NCI-H1417 (cell line): Measurements from ENCODE around the gene KLHL14.
"Not testable (repeated sequence)": the region's sequence is repeated elsewhere in the genome, so short reads cannot be mapped to it uniquely, and the experiment has no call there.

Experiments used
- DNase-seq, 3 experiments: peaks; one replicate each; lab custom pipeline; 2025; lab: John Stamatoyannopoulos, UW

The KLHL14 gene

GRCh38 chr18:32717126-32717525 is 55.7 kb downstream of the KLHL14 start:
- DNase-seq = no peak

- DNase-seq = peak; percentile 60 to 95 (median 72)
These were observed 58.2 kb downstream of the KLHL14 start for GRCh38 chr18:32714571-32715148.

- no peak for DNase-seq
These were observed 60.0 kb downstream of the KLHL14 start for GRCh38 chr18:32712860-32713259.

- no peak for DNase-seq
These were observed 61.0 kb downstream of the KLHL14 start for GRCh38 chr18:32711862-32712261.

- DNase-seq = no peak
These were observed 65.2 kb downstream of the KLHL14 start for GRCh38 chr18:32707586-32707985.

- DNase-seq = peak in 2 of 3 experiments; percentile 23 to 59
These were observed 65.7 kb downstream of the KLHL14 start for GRCh38 chr18:32707147-32707546.

- DNase-seq = no peak
These were observed 71.5 kb downstream of the KLHL14 start for GRCh38 chr18:32701313-32701712.

GRCh38 chr18:32698153-32698552 is 74.7 kb downstream of the KLHL14 start:
- peak; percentile 20 to 80 (median 50) for DNase-seq

GRCh38 chr18:32696376-32696775 is 76.4 kb downstream of the KLHL14 start:
- DNase-seq = peak in 1 of 3 experiments; percentile 12

GRCh38 chr18:32695534-32695933 is 77.3 kb downstream of the KLHL14 start:
- DNase-seq = no peak

GRCh38 chr18:32688821-32689220 is 84.0 kb downstream of the KLHL14 start:
- no peak for DNase-seq

GRCh38 chr18:32684940-32685339 is 87.9 kb downstream of the KLHL14 start:
- no peak for DNase-seq

GRCh38 chr18:32684096-32684495 is 88.7 kb downstream of the KLHL14 start:
- DNase-seq = no peak

- DNase-seq = peak in 1 of 3 experiments; percentile 11
These were observed 89.8 kb downstream of the KLHL14 start for GRCh38 chr18:32683044-32683443.

- DNase-seq = no peak
These were observed 95.2 kb downstream of the KLHL14 start for GRCh38 chr18:32677578-32677977.

- peak in 2 of 3 experiments; percentile 1 to 37 for DNase-seq
These were observed 98.3 kb downstream of the KLHL14 start for GRCh38 chr18:32674491-32674890.

GRCh38 chr18:32672398-32672797 is 100.4 kb downstream of the KLHL14 start:
- DNase-seq = no peak

GRCh38 chr18:32670727-32671126 is 102.1 kb downstream of the KLHL14 start:
- DNase-seq = no peak

GRCh38 chr18:32669549-32670165 is 103.2 kb downstream of the KLHL14 start:
- DNase-seq = no peak

- DNase-seq = no peak
These were observed 103.9 kb downstream of the KLHL14 start for GRCh38 chr18:32668956-32669355.

- no peak for DNase-seq
These were observed 111.1 kb downstream of the KLHL14 start for GRCh38 chr18:32661486-32662299.

GRCh38 chr18:32654507-32654906 is 118.3 kb downstream of the KLHL14 start:
- DNase-seq = not testable (repeated sequence)

GRCh38 chr18:32637659-32638058 is 135.2 kb downstream of the KLHL14 start:
- not testable (repeated sequence) for DNase-seq
